ENCODE results near the gene NINJ2.

DNA sequence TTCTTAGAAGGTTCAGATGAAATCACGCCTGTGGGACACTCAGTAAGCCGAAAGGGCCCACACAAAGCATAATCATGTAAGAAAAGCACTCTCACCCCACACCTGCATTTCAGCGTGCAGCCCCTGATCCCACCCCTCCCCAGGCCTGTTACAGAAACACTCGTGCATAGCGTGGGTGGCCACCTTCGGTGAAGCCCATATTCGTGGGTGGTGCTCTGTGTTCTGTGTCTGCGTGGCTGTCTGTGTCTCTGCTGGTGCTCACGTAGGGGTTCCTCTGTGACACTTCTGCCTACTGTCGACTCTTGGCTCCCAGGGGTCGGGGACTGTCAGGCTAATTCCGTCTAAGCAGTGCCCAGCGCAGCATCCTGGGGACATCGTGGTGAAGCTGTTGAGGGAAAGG is 129.5 kb downstream of the NINJ2 start:
- no peak for TF ChIP-seq ZNF274 (IDR thresholded peaks at IDR 0.05; ENCODE audit: low read depth, low read length)
- no peak for TF ChIP-seq SUZ12 (IDR thresholded peaks at IDR 0.05; ENCODE audit: extremely low read depth, insufficient read depth, insufficient read length)
